HL-60 (cell line): ENCODE measurements around the gene PPP2R3A.

Experiments used
- GABPA ChIP-seq: IDR thresholded peaks from 2 replicates; pipeline ENCODE4 v1.6.1; 2012; ENCODE audit warnings: low read depth
- POLR2AphosphoS5 ChIP-seq: IDR thresholded peaks from 2 replicates; pipeline ENCODE4 v1.6.1; 2012; ENCODE audit warnings: low read depth
- REST ChIP-seq: IDR thresholded peaks from 2 replicates; pipeline ENCODE4 v1.6.1; 2012; ENCODE audit warnings: low read depth; ENCODE audit not compliant: insufficient replicate concordance
- SPI1 ChIP-seq: IDR thresholded peaks from 2 replicates; pipeline ENCODE4 v1.6.1; 2012; ENCODE audit warnings: low read depth, mild to moderate bottlenecking, borderline replicate concordance
- TF ChIP-seq, protein P1 (sequence below): IDR thresholded peaks from one replicate; pipeline ENCODE4 v1.5.1; 2011; ENCODE audit warnings: low read length, control low read depth, inconsistent platforms; ENCODE audit not compliant: insufficient read depth

DNA sequence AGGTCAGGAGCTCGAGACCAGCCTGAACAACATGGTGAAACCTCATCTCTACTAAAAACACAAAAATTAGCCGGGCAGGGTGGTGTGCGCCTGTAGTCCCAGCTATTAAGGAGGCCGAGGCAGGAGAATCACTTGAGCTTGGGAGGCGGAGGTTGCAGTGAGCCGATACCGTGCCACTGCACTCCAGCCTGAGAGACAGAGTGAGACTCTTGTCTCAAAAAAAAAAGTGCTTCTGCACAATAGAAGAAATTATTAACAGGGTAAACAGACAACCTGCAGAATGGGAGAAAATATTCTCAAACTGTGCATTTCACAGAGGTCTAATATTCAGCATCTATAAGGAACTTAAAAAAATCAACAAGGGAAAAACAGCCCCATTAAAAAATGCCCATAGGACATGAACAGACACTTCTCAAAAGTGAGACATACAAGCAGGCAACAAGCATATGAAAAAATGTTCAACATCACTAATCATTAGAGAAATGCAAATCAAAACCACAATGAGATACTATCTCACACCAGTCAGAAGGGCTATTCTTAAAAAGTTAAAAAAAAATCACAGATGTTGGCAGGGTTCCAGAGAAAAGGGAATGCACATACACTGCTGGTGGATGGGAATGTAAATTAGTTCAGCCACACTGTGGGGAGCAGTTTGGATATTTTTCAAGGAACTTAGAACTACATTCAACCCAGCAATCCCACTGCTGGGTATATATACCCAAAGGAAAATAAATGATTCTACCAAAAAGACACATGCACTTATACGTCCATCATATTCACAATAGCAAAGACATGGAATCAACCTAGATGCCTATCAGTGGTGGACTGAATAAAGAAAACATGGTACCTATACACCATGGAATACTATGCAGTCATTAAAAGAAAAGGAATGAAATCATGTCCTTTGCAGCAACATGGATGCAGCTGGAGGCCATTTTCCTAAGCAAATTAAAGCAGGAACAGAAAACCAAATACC lies 155.1 kb downstream of the PPP2R3A start:
- TF ChIP-seq, protein P1, sequence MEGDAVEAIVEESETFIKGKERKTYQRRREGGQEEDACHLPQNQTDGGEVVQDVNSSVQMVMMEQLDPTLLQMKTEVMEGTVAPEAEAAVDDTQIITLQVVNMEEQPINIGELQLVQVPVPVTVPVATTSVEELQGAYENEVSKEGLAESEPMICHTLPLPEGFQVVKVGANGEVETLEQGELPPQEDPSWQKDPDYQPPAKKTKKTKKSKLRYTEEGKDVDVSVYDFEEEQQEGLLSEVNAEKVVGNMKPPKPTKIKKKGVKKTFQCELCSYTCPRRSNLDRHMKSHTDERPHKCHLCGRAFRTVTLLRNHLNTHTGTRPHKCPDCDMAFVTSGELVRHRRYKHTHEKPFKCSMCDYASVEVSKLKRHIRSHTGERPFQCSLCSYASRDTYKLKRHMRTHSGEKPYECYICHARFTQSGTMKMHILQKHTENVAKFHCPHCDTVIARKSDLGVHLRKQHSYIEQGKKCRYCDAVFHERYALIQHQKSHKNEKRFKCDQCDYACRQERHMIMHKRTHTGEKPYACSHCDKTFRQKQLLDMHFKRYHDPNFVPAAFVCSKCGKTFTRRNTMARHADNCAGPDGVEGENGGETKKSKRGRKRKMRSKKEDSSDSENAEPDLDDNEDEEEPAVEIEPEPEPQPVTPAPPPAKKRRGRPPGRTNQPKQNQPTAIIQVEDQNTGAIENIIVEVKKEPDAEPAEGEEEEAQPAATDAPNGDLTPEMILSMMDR = no peak
- TF ChIP-seq REST (no peak), POLR2AphosphoS5 (no peak), SPI1 (no peak), GABPA (no peak)
